K562 (cell line): ENCODE results near the gene GHR. TPM values are rescaled to one million over a fixed set of nuclear protein-coding genes. Genes with fewer than 3 reads are reported as not detected.

Experiments used
- ATAC-seq: fragments of 200-7000 bp; cut with Tn5 transposase; 3 replicates; pipeline ENCODE4 v1.9.1; 2020; ENCODE audit warnings: moderate library complexity
- BruUV-seq: library from RNA; stranded (reverse); fragments of 400-500 nt; replicated peaks from 2 replicates; lab custom pipeline; 2021; lab: Mats Ljungman, UMichigan
- CTCF ChIA-PET: fragments of 300-600 bp; formaldehyde crosslinking; extraction: SDS; loops from one replicate; lab custom pipeline; 2021; ENCODE audit warnings: low intra/inter-chr PET ratio; lab: Yijun Ruan, JAX
- POLR2A ChIA-PET: fragments of 300-600, 350-650 bp; sonication (Branson Sonifier 250); formaldehyde crosslinking; extraction: SDS; loops from one replicate; lab custom pipeline; 2021; ENCODE audit warnings: antibody characterized with exemption, inconsistent platforms; lab: Yijun Ruan, JAX
- DNase-seq, 4 experiments: peaks; one replicate each; pipeline versions ENCODE4 v3.0.0 to v3.0.0-alpha.2; 2011 to 2018; ENCODE audit warnings: low spot score in 3 of 4, mixed read lengths in 3 of 4; ENCODE audit errors: extremely low read depth in 1 of 4
- FAIRE-seq: peaks from 2 replicates; lab custom pipeline; 2011; peaks lifted over from hg19 to GRCh38; lab: Jason Lieb, UNC
- H2AFZ ChIP-seq: 2 replicates; pipeline ENCODE4 v1.6.0; 2011; ENCODE audit warnings: low read depth, low read length, control low read depth, inconsistent platforms
- H3K27ac ChIP-seq: fragments of 200-600 bp; 3 replicates; pipeline ENCODE4 v1.8.0; 2011; ENCODE audit warnings: low read depth, mild to moderate bottlenecking, control low read depth, inconsistent platforms, low read length, moderate library complexity, mixed read lengths; ENCODE audit errors: extremely low read depth
- H3K27me3 ChIP-seq, 2 experiments: fragments of 300-600 bp in 1 of 2; 2 replicates in 1 of 2; 3 replicates in 1 of 2; pipeline versions ENCODE4 v1.6.0 to v1.8.0; 2011; ENCODE audit warnings: inconsistent platforms in 2 of 2, low read length in 2 of 2, mild to moderate bottlenecking in 1 of 2, mixed read lengths in 1 of 2, moderate library complexity in 1 of 2; ENCODE audit not compliant: control insufficient read depth in 2 of 2, insufficient read depth in 2 of 2
- H3K36me3 ChIP-seq: fragments of 300-600 bp; 3 replicates; pipeline ENCODE4 v1.8.0; 2011; ENCODE audit warnings: mild to moderate bottlenecking, low read length, inconsistent platforms; ENCODE audit not compliant: control insufficient read depth, insufficient read depth
- H3K4me1 ChIP-seq, 2 experiments: fragments of 200-600 bp in 1 of 2; replicated peaks in 1 of 2; 2 replicates in 1 of 2; 3 replicates in 1 of 2; pipeline versions ENCODE4 v1.5.1 to v1.8.0; 2011; ENCODE audit warnings: inconsistent platforms in 2 of 2, low read length in 2 of 2, mild to moderate bottlenecking in 1 of 2, mixed read lengths in 1 of 2, moderate library complexity in 1 of 2; ENCODE audit not compliant: control insufficient read depth in 2 of 2, insufficient read depth in 2 of 2
- H3K4me2 ChIP-seq: 2 replicates; pipeline ENCODE4 v1.6.1; 2011; ENCODE audit warnings: low read length, control low read depth, inconsistent platforms, mixed read lengths; ENCODE audit not compliant: insufficient read depth
- H3K4me3 ChIP-seq: fragments of 200-600 bp; sonication (generic), shearing (Covaris generic); 2 replicates; pipeline ENCODE4 v1.5.1; 2016; ENCODE audit warnings: control low read depth, inconsistent platforms
- H3K79me2 ChIP-seq: fragments of 200-600 bp; 3 replicates; pipeline ENCODE4 v1.8.0; 2011; ENCODE audit warnings: low read length, inconsistent platforms; ENCODE audit not compliant: control insufficient read depth, insufficient read depth
- H3K9ac ChIP-seq, 2 experiments: 2 replicates each; pipeline versions ENCODE4 v1.6.0 to v1.6.1; 2011; ENCODE audit warnings: low read depth in 2 of 2, low read length in 2 of 2, control low read depth in 1 of 2, inconsistent platforms in 1 of 2, mild to moderate bottlenecking in 1 of 2, mixed read lengths in 1 of 2; ENCODE audit not compliant: insufficient read depth in 1 of 2
- H3K9me1 ChIP-seq: one replicate; pipeline ENCODE4 v1.6.0; 2011; ENCODE audit warnings: inconsistent platforms, mild to moderate bottlenecking, low read length, moderate library complexity; ENCODE audit not compliant: control insufficient read depth, insufficient read depth
- H3K9me3 ChIP-seq: replicated peaks from 2 replicates; pipeline ENCODE4 v1.5.1; 2011; ENCODE audit warnings: low read depth, low read length, inconsistent platforms; ENCODE audit not compliant: control insufficient read depth, insufficient read depth
- H4K20me1 ChIP-seq: replicated peaks from 2 replicates; pipeline ENCODE4 v1.6.1; 2011; ENCODE audit warnings: low read length, inconsistent platforms, mixed read lengths; ENCODE audit not compliant: control insufficient read depth, insufficient read depth
- CBX2 ChIP-seq: fragments of 200-600 bp; sonication (generic); IDR thresholded peaks from one replicate; pipeline ENCODE4 v1.6.1; 2012; ENCODE audit warnings: mild to moderate bottlenecking, low read length, inconsistent platforms; ENCODE audit not compliant: insufficient read depth, poor library complexity, severe bottlenecking
- CHAMP1 ChIP-seq: fragments of 450-650 bp; IDR thresholded peaks from 2 replicates; pipeline ENCODE4 v1.6.1; 2016; ENCODE audit warnings: mild to moderate bottlenecking
- ELK3 ChIP-seq: fragments of 450-650 bp; formaldehyde crosslinking; IDR thresholded peaks from 2 replicates; pipeline ENCODE4 v1.4.0; 2020; ENCODE audit warnings: mild to moderate bottlenecking
- HMGN3 ChIP-seq: IDR thresholded peaks from 2 replicates; pipeline ENCODE4 v1.6.1; 2011; ENCODE audit warnings: borderline replicate concordance, low read depth, mild to moderate bottlenecking, mixed read lengths, low read length; ENCODE audit not compliant: insufficient read length; ENCODE audit errors: extremely low read depth
- IFI16 ChIP-seq: fragments of 250-450 bp; sonication (Bioruptor Pico); IDR thresholded peaks from 2 replicates; pipeline ENCODE4 v2.1.2; 2022; ENCODE audit warnings: mild to moderate bottlenecking, inconsistent platforms
- RBM34 ChIP-seq: fragments of 200-400 bp; formaldehyde crosslinking; IDR thresholded peaks from 2 replicates; pipeline ENCODE4 v1.6.1; 2018; ENCODE audit warnings: low read length, borderline replicate concordance; ENCODE audit not compliant: insufficient read depth
- SMAD2 ChIP-seq: fragments of 150-350 bp; IDR thresholded peaks from 2 replicates; pipeline ENCODE4 v1.6.1; 2014; ENCODE audit warnings: low read depth, mild to moderate bottlenecking, low read length
- ZBTB1 ChIP-seq: sonication (generic); formaldehyde crosslinking; IDR thresholded peaks from 2 replicates; pipeline ENCODE4 v1.8.1; 2023; ENCODE audit warnings: missing genetic modification reagents, low read depth, mild to moderate bottlenecking, borderline replicate concordance
- ZNF830 ChIP-seq: fragments of 250-450 bp; sonication (Bioruptor Pico); IDR thresholded peaks from 2 replicates; pipeline ENCODE4 v1.5.0; 2021; ENCODE audit warnings: mild to moderate bottlenecking
- WGBS: fragments of 100-300 bp; shearing (Covaris generic); methylation state at CpG from one replicate; pipeline ENCODE4 v1.1.6; 2016; ENCODE audit warnings: low coverage, mixed read lengths; ENCODE audit not compliant: insufficient coverage; ENCODE audit errors: missing lambda C conversion rate; 5-methylcytosine and 5-hydroxymethylcytosine counted together
- in situ Hi-C: fragments of 300-500 bp; cut with MboI; formaldehyde crosslinking; loops from 4 replicates; pipeline ENCODE4 v1.15.0; 2018; ENCODE audit warnings: inconsistent platforms, mixed read lengths
- intact Hi-C: fragments of 100-400 bp; cut with micrococcal nuclease; formaldehyde crosslinking; loops from 2 replicates; pipeline ENCODE4 v1.14.2; 2022
- polyA plus RNA-seq, 8 experiments: library from polyadenylated mRNA; depleted of rRNA in 4 of 8; stranded (reverse) in 5 of 8; unstranded in 3 of 8; fragments of >200 nt; fragmentation: Nextera tagmentation in 2 of 8; fragmentation: Illumina TruSeq in 1 of 8; extraction: Ambion mirVana in 2 of 8; extraction: Trizol in 1 of 8; gene quantifications; 2 replicates each; pipeline versions ENCODE4 v1.2.1 to v1.2.3, GENCODE V29; 2011 to 2014; ENCODE audit warnings: inconsistent platforms in 1 of 8, missing spikeins in 1 of 8
- total RNA-seq, 7 experiments: library from RNA; depleted of rRNA in 6 of 7; stranded (reverse); fragments of >200 nt in 6 of 7; fragmentation: Illumina TruSeq in 2 of 7; extraction: Trizol in 2 of 7; gene quantifications; 2 replicates each; pipeline versions ENCODE4 v1.2.1 to v1.2.3, GENCODE V29; 2011 to 2021; ENCODE audit warnings: low replicate concordance in 1 of 7

Gene GHR
- total and polyA plus RNA-seq, 9 of the 15 experiments (the other 6 are each of a cell fraction or from before 2014, with no cell fraction given), result 0.01 to 0.13 (median 0.07) TPM; not detected in 5

DNA sequence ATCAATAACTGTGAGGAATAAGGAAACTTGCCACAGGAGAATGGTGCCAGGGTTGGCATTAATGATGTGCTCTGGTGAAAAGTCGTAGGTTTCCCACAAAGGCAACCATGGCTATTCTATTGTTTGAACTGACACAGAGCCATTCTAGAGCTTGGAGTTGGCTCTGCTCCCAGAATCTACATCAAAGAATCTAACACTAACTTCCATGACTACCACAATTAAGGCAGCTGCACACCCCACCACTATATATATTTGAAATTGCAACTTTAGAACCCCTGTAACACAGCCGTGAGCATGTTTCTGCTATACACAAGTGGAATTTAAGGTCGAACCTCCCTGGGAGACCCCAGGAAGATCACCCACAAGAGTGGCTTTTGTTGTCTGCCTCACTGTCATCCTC is 243.6 kb downstream of the GHR start:
- FAIRE-seq (no peak), DNase-seq (no peak), ATAC-seq (no peak)
- H2AFZ ChIP-seq, result no peak overlapping the region
- no peaks in the 10 kb centered on the region for H4K20me1 ChIP-seq
- POLR2A ChIA-PET, result no interaction called here
- H3K4me3 ChIP-seq, result no peak overlapping the region
- no peak for TF ChIP-seq CHAMP1
- TF ChIP-seq IFI16, result no peak
- TF ChIP-seq ZBTB1 (CRISPR knock-in tag), result no peak
- TF ChIP-seq CBX2, result no peak
- TF ChIP-seq ELK3 (CRISPR knock-in tag), result no peak
- no peak for TF ChIP-seq RBM34
- no peak for TF ChIP-seq ZNF830 (CRISPR knock-in tag)
- no peak for TF ChIP-seq SMAD2
- TF ChIP-seq HMGN3, result no peak
- H3K79me2 ChIP-seq, result no peaks in the 10 kb centered on the region
- H3K4me1 ChIP-seq, result no peaks in the 10 kb centered on the region
- no peaks in the 10 kb centered on the region for H3K36me3 ChIP-seq
- CTCF ChIA-PET, result no interaction called here
- no peaks in the 10 kb centered on the region for H3K9me1 ChIP-seq
- no peaks in the 10 kb centered on the region for H3K9me3 ChIP-seq
- no TSS peak for BruUV-seq
- H3K27me3 ChIP-seq, result no peaks in the 10 kb centered on the region
- no peak overlapping the region for H3K4me2 ChIP-seq
- no peak overlapping the region for H3K9ac ChIP-seq
- WGBS, result 0% methylated on average over 3 of the region's 3 CpGs
- in situ Hi-C loops (no loop called here), intact Hi-C loops (no loop called here)
- no peak overlapping the region for H3K27ac ChIP-seq
